Fibroblast of villous mesenchyme (primary cell): Measurements from ENCODE around the gene TSSK6. TPM values are rescaled to one million over a fixed set of nuclear protein-coding genes. Genes with fewer than 3 reads are reported as not detected.

Experiments used
- DNase-seq: peaks from one replicate; pipeline ENCODE4 v3.0.0-alpha.2; 2010; ENCODE audit warnings: low read depth
- H3K4me3 ChIP-seq: 2 replicates; pipeline ENCODE4 v1.5.1; 2011; ENCODE audit warnings: low read depth, mild to moderate bottlenecking, low read length
- CTCF ChIP-seq: IDR thresholded peaks from 2 replicates; pipeline ENCODE4 v1.5.1; 2012; ENCODE audit warnings: low read depth, mild to moderate bottlenecking, low read length; ENCODE audit not compliant: insufficient read depth
- total RNA-seq: library from RNA; depleted of rRNA; stranded (reverse); fragments of >200 nt; gene quantifications from 2 replicates; pipeline ENCODE4 v1.2.3, GENCODE V29; 2012

Gene TSSK6
- total RNA-seq, 1 donor, result 1.3 TPM

GRCh38 chr19:19544954-19545591 lies 29.7 kb upstream of the TSSK6 start:
- no peak for TF ChIP-seq CTCF
- no peak for DNase-seq
- H3K4me3 ChIP-seq, result no peak overlapping the region

GRCh38 chr19:19544257-19544953 lies 29.1 kb upstream of the TSSK6 start:
- no peak for DNase-seq
- TF ChIP-seq CTCF, result no peak
- no peak overlapping the region for H3K4me3 ChIP-seq

GRCh38 chr19:19543640-19544039 lies 28.3 kb upstream of the TSSK6 start:
- no peak for DNase-seq
- no peak overlapping the region for H3K4me3 ChIP-seq
- no peak for TF ChIP-seq CTCF

GRCh38 chr19:19543101-19543500 lies 27.8 kb upstream of the TSSK6 start:
- no peak overlapping the region for H3K4me3 ChIP-seq
- no peak for TF ChIP-seq CTCF
- DNase-seq, result no peak

- DNase-seq, result no peak
- no peak for TF ChIP-seq CTCF
- H3K4me3 ChIP-seq, result no peak overlapping the region
Observed at GRCh38 chr19:19542507-19542906, 27.2 kb upstream of the TSSK6 start.

GRCh38 chr19:19541616-19542015 lies 26.3 kb upstream of the TSSK6 start:
- no peak for DNase-seq
- no peak for TF ChIP-seq CTCF
- H3K4me3 ChIP-seq, result no peak overlapping the region
